Lower leg skin (tissue), 3 donors: ENCODE results near the gene YES1.
"Not testable (repeated sequence)": the region's sequence is repeated elsewhere in the genome, so short reads cannot be mapped to it uniquely, and the experiment has no call there.

Source experiments
- CTCF ChIP-seq, 3 donors: fragments of 450-650 bp; IDR thresholded peaks; one replicate each; pipeline ENCODE4 v1.5.1; 2016; ENCODE audit warnings: antibody characterized with exemption in 3 of 3, mild to moderate bottlenecking in 3 of 3, moderate library complexity in 2 of 3
- POLR2A ChIP-seq, 2 donors: fragments of 450-650 bp; IDR thresholded peaks; one replicate each; pipeline ENCODE4 v1.6.1; 2016 to 2017; ENCODE audit warnings: antibody characterized with exemption in 2 of 2, mild to moderate bottlenecking in 1 of 2, moderate library complexity in 1 of 2

- not testable (repeated sequence) for TF ChIP-seq CTCF, POLR2A (IDR thresholded peaks at IDR 0.05)
Observed at GRCh38 chr18:776044-776443, 36.0 kb downstream of the YES1 start.
